Endothelial cell (in vitro differentiated cells): ENCODE measurements around the gene C12orf76. TPM values are rescaled to one million over a fixed set of nuclear protein-coding genes. Genes with fewer than 3 reads are reported as not detected.
A peak's percentile ranks its signal among the peaks of the same experiment; 100 is the strongest.

Source experiments
- DNase-seq: peaks from one replicate; pipeline ENCODE4 v3.0.0; 2021; ENCODE audit warnings: low spot score
- H3K27ac Mint-ChIP-seq: one replicate; pipeline ENCODE4 v1.8.0; 2021; ENCODE audit warnings: mixed read lengths, inconsistent platforms; ENCODE audit not compliant: unreplicated experiment
- H3K27me3 Mint-ChIP-seq: one replicate; pipeline ENCODE4 v1.8.0; 2021; ENCODE audit warnings: mild to moderate bottlenecking, moderate library complexity, mixed read lengths, inconsistent platforms; ENCODE audit not compliant: unreplicated experiment
- H3K36me3 Mint-ChIP-seq: one replicate; pipeline ENCODE4 v1.8.0; 2021; ENCODE audit warnings: mild to moderate bottlenecking, low read depth, mixed read lengths, inconsistent platforms; ENCODE audit not compliant: unreplicated experiment
- H3K4me1 Mint-ChIP-seq: one replicate; pipeline ENCODE4 v1.8.0; 2021; ENCODE audit warnings: mild to moderate bottlenecking, mixed read lengths, inconsistent platforms; ENCODE audit not compliant: unreplicated experiment
- H3K4me3 Mint-ChIP-seq: one replicate; pipeline ENCODE4 v1.8.0; 2021; ENCODE audit warnings: mild to moderate bottlenecking, mixed read lengths, inconsistent platforms; ENCODE audit not compliant: unreplicated experiment
- H3K9me3 Mint-ChIP-seq: one replicate; pipeline ENCODE4 v1.8.0; 2021; ENCODE audit warnings: mixed read lengths, inconsistent platforms; ENCODE audit not compliant: unreplicated experiment
- long read RNA-seq: library from polyadenylated mRNA; unstranded; transcript quantifications from one replicate; pipeline ENCODE4 v2.0.0, GENCODE V29; 2020; ENCODE audit not compliant: unreplicated experiment
- total RNA-seq: library from RNA; stranded (reverse); fragmentation: NEBNext Ultra II Directional; extraction: Animal tissue kit (Norgen Biotek cat#: 25700); gene quantifications from one replicate; pipeline ENCODE4 v1.2.1, GENCODE V29; 2021; ENCODE audit not compliant: unreplicated experiment
- TF ChIP-seq, protein P1 (sequence below): fragments of 200-600 bp; sonication (generic); IDR thresholded peaks from one replicate; pipeline ENCODE4 v1.5.0; 2021; ENCODE audit warnings: antibody characterized with exemption; ENCODE audit not compliant: unreplicated experiment

The C12orf76 gene, protein sequence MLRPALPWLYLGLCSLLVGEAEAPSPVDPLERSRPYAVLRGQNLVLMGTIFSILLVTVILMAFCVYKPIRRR
- 21.9 TPM for total RNA-seq
- long read RNA-seq, transcript C12orf76-203 (2 exons, 1,755 nt): major isoform, 5 of 21 reads
- long read RNA-seq, transcript C12orf76-208 (3 exons, 496 nt): major isoform, 5 of 21 reads
- long read RNA-seq, partial matches to known transcripts: 10 of 21 reads
- long read RNA-seq, other reads (novel, unspliced or antisense): 0 of 21 reads

DNA sequence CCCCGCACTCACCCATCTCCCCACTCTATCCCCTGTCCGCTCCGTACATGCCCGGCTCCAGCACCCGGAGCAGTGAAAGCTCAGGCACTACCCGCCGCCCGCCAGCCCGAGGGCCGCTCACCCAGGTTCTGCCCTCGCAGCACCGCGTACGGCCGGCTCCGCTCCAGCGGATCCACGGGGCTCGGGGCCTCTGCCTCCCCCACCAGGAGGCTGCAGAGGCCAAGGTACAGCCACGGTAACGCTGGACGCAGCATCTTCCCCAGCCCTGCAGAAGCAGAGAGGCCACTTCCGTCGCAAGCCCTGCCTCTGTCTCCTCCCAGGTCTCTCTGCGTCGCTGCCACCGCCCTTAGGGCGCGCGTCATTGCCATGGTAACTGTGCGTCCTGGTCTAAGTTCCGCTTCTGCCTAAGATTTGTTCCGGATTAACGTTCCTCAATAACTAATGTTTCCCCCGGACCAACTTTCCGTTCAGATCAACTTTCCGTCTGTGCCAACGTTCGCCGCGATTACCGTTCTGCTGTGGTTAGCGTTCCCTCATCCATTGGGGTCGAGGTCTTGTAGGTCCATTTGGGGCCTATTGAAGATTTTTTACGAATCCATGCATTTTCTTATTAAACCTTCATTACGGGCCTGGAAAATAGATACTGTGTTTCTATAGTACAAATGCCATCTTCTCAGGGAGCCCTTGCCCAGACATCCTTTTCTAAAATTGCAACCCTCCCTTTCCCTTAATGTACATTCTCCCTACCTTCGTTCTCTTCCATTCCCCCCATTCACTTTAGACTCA, at the start of gene C12orf76:
Gene C12orf76, minus strand, starts transcription at position 281 of the 786 bp plus-strand sequence. Its CDS starts 27 bp downstream, at position 254.
- TF ChIP-seq, protein P1, sequence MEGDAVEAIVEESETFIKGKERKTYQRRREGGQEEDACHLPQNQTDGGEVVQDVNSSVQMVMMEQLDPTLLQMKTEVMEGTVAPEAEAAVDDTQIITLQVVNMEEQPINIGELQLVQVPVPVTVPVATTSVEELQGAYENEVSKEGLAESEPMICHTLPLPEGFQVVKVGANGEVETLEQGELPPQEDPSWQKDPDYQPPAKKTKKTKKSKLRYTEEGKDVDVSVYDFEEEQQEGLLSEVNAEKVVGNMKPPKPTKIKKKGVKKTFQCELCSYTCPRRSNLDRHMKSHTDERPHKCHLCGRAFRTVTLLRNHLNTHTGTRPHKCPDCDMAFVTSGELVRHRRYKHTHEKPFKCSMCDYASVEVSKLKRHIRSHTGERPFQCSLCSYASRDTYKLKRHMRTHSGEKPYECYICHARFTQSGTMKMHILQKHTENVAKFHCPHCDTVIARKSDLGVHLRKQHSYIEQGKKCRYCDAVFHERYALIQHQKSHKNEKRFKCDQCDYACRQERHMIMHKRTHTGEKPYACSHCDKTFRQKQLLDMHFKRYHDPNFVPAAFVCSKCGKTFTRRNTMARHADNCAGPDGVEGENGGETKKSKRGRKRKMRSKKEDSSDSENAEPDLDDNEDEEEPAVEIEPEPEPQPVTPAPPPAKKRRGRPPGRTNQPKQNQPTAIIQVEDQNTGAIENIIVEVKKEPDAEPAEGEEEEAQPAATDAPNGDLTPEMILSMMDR: no peak
- H3K4me3 Mint-ChIP-seq: peak within 1 kb of the TSS; percentile 95
- DNase-seq: peak; percentile 76
- no peaks in the 10 kb centered on the region for H3K9me3 Mint-ChIP-seq
- peak within 1 kb of the TSS; percentile 97 for H3K27ac Mint-ChIP-seq
- peaks cover 9% of the 10 kb centered on the region for H3K36me3 Mint-ChIP-seq
- H3K27me3 Mint-ChIP-seq: peaks cover 6% of the 10 kb centered on the region
- peaks cover 20% of the 10 kb centered on the region for H3K4me1 Mint-ChIP-seq

GRCh38 chr12:110093631-110094311, 45.4 kb upstream of the C12orf76 start:
- H3K4me1 Mint-ChIP-seq: peaks cover 7% of the 10 kb centered on the region
- no peaks in the 10 kb centered on the region for H3K36me3 Mint-ChIP-seq
- no peak overlapping the region for H3K27ac Mint-ChIP-seq
- no peak for DNase-seq
- H3K9me3 Mint-ChIP-seq: no peaks in the 10 kb centered on the region
- H3K27me3 Mint-ChIP-seq: peaks cover 9% of the 10 kb centered on the region
- H3K4me3 Mint-ChIP-seq: no peak overlapping the region
- TF ChIP-seq, protein P1: no peak

GRCh38 chr12:110091136-110091711, 42.9 kb upstream of the C12orf76 start:
- no peak for DNase-seq
- Mint-ChIP-seq H3K4me1 (peaks cover 14% of the 10 kb centered on the region), H3K9me3 (no peaks in the 10 kb centered on the region), H3K4me3 (no peak overlapping the region), H3K27ac (no peak overlapping the region), H3K36me3 (no peaks in the 10 kb centered on the region), H3K27me3 (peaks cover 7% of the 10 kb centered on the region)
- TF ChIP-seq, protein P1: no peak

GRCh38 chr12:110090266-110091135, 42.2 kb upstream of the C12orf76 start:
- Mint-ChIP-seq H3K27me3 (peaks cover 7% of the 10 kb centered on the region), H3K4me3 (no peak overlapping the region), H3K36me3 (peaks cover 4% of the 10 kb centered on the region), H3K4me1 (peaks cover 16% of the 10 kb centered on the region), H3K27ac (no peak overlapping the region), H3K9me3 (no peaks in the 10 kb centered on the region)
- no peak for DNase-seq
- TF ChIP-seq, protein P1: no peak
